ENCODE data around the gene SLC6A11.

GRCh38 chr3:10957976-10958749, 142.1 kb downstream of the SLC6A11 start:
- TF ChIP-seq NR3C1 (IDR thresholded peaks at IDR 0.05) (no peak), CTCF (IDR thresholded peaks at IDR 0.05) (no peak), HOXA7 (CRISPR knock-in tag; IDR thresholded peaks at IDR 0.05) (no peak), POLR2AphosphoS2 (conservative IDR thresholded peaks at IDR 0.05; ENCODE audit: low read length) (no peak), RAD21 (conservative IDR thresholded peaks at IDR 0.05 in 1 of 2, IDR thresholded peaks at IDR 0.05 in 1 of 2) (no peak), RFX5 (IDR thresholded peaks at IDR 0.05) (no peak), JUN (IDR thresholded peaks at IDR 0.05) (no peak), CBX2 (IDR thresholded peaks at IDR 0.05; ENCODE audit: borderline replicate concordance, low read depth) (no peak), RCOR1 (IDR thresholded peaks at IDR 0.05; ENCODE audit: low read depth, low read length) (no peak)
